ENCODE measurements around the gene PLSCR4.

Gene PLSCR4

GRCh38 chr3:146160321-146160963 is 90.5 kb downstream of the PLSCR4 start:
- DNase-seq = peak; percentile 26 to 35

GRCh38 chr3:146159616-146160320 is 91.1 kb downstream of the PLSCR4 start:
- no peak for DNase-seq

- no peak for DNase-seq
Observed at GRCh38 chr3:146159037-146159436, 91.9 kb downstream of the PLSCR4 start.

- no peak for DNase-seq
Observed at GRCh38 chr3:146157325-146158060, 93.4 kb downstream of the PLSCR4 start.

- DNase-seq = no peak
Observed at GRCh38 chr3:146156666-146157314, 94.1 kb downstream of the PLSCR4 start.

- DNase-seq = no peak
Observed at GRCh38 chr3:146156095-146156494, 94.8 kb downstream of the PLSCR4 start.

- no peak for DNase-seq
Observed at GRCh38 chr3:146154995-146155394, 95.9 kb downstream of the PLSCR4 start.

- DNase-seq = no peak
Observed at GRCh38 chr3:146154316-146154715, 96.6 kb downstream of the PLSCR4 start.

- DNase-seq = no peak
Observed at GRCh38 chr3:146153429-146153828, 97.5 kb downstream of the PLSCR4 start.

GRCh38 chr3:146152834-146153233 is 98.1 kb downstream of the PLSCR4 start:
- DNase-seq = no peak

- DNase-seq = no peak
Observed at GRCh38 chr3:146148468-146148931, 102.4 kb downstream of the PLSCR4 start.

GRCh38 chr3:146145642-146146041 is 105.3 kb downstream of the PLSCR4 start:
- DNase-seq = no peak

- no peak for DNase-seq
Observed at GRCh38 chr3:146142757-146143156, 108.1 kb downstream of the PLSCR4 start.

All from activated T-cell treated with anti-CD3 and anti-CD28 coated beads, Interleukin-2, amount 50 U/mL, for 48 hours (primary cell).